Epithelial cell of proximal tubule (primary cell): ENCODE data around the gene ZNF561. TPM values are rescaled to one million over a fixed set of nuclear protein-coding genes. Genes with fewer than 3 reads are reported as not detected.
"Not testable (repeated sequence)": the region's sequence is repeated elsewhere in the genome, so short reads cannot be mapped to it uniquely, and the experiment has no call there.

Experiments used
- DNase-seq: peaks from one replicate; pipeline ENCODE4 v3.0.0-alpha.2; 2011; ENCODE audit warnings: low read depth
- H3K4me3 ChIP-seq: 2 replicates; pipeline ENCODE4 v1.5.1; 2011; ENCODE audit warnings: low read depth, mild to moderate bottlenecking, low read length
- CTCF ChIP-seq: conservative IDR thresholded peaks from 2 replicates; pipeline ENCODE4 v1.5.1; 2012; ENCODE audit warnings: low read depth, mild to moderate bottlenecking, low read length
- total RNA-seq: library from RNA; depleted of rRNA; stranded (reverse); fragments of >200 nt; gene quantifications from 2 replicates; pipeline ENCODE4 v1.2.3, GENCODE V29; 2015

The ZNF561 gene
- total RNA-seq, 1 donor from 2014 or later, result 8.9 TPM

- TF ChIP-seq CTCF, result no peak
- no peak overlapping the region for H3K4me3 ChIP-seq
- DNase-seq, result no peak
Observed at GRCh38 chr19:9615844-9616243, 5.2 kb downstream of the ZNF561 start.

GRCh38 chr19:9610484-9611113 lies 10.4 kb downstream of the ZNF561 start:
- H3K4me3 ChIP-seq, result no peak overlapping the region
- no peak for TF ChIP-seq CTCF
- DNase-seq, result no peak

GRCh38 chr19:9608912-9609311 lies 12.1 kb downstream of the ZNF561 start:
- DNase-seq, result no peak
- TF ChIP-seq CTCF, result no peak
- H3K4me3 ChIP-seq, result no peak overlapping the region

- DNase-seq, result peak; percentile 49
- H3K4me3 ChIP-seq, result no peak overlapping the region
- no peak for TF ChIP-seq CTCF
Observed at GRCh38 chr19:9597027-9597426, 24.0 kb downstream of the ZNF561 start.

DNA sequence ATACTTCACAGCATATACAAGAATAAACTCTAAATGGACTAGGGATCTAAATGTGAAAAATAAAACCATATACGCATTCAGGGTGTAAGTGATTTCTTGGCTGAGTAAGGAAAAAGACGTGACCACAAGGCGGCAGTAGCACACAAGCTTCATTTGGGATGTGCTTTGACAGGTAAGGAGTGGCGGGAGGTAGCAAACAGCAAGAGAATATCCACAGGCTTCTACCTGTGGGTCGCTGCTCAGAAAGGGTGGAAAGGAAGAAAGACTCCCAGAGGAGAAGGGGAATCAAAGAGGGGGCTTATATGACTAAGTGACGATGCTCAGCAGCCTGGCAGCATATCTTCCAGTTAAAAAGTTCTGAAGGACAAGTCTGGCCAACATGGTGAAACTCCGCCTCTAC lies 34.3 kb downstream of the ZNF561 start:
- no peak overlapping the region for H3K4me3 ChIP-seq
- DNase-seq, result peak; percentile 25
- peak; percentile 77 for TF ChIP-seq CTCF

- peak within 1 kb of the TSS; percentile 77 for H3K4me3 ChIP-seq
- no peak for TF ChIP-seq CTCF
Observed at GRCh38 chr19:9584073-9584833, 36.8 kb downstream of the ZNF561 start, which contains the start of gene ZNF121. TSS of gene ZNF121 (minus strand) at chr19:9584504. CDS start at chr19:9568097, 16,407 bp downstream.

GRCh38 chr19:9582081-9582725 lies 38.8 kb downstream of the ZNF561 start:
- DNase-seq, H3K4me3 ChIP-seq: not testable (repeated sequence)

More at GRCh38 chr19:9584073-9584833, 36.8 kb downstream of the ZNF561 start, which contains the start of gene ZNF121:
- no peak for DNase-seq
